ENCODE results near the gene SLITRK3.
A peak's percentile ranks its signal among the peaks of the same experiment; 100 is the strongest.

SLITRK3 gene

DNA sequence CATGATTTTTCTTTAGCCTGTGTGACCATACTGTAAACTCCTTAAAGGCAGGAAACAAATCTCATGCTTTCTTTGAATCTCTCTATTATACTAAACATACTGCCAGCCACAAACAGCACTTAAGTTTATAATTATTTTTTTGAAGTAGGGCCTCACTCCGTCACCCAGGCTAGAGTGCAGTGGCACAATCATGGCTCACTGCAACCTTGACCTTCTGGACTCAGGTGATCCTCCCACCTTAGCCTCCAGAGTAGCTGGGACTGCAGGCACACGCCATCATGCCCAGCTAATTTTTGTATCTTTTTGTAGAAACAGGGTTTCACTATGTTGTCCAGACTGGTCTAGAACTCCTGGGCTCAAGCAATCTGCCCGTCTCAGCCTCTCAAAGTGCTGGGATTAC, 14.5 kb upstream of the SLITRK3 start:
- TF ChIP-seq, protein P1, sequence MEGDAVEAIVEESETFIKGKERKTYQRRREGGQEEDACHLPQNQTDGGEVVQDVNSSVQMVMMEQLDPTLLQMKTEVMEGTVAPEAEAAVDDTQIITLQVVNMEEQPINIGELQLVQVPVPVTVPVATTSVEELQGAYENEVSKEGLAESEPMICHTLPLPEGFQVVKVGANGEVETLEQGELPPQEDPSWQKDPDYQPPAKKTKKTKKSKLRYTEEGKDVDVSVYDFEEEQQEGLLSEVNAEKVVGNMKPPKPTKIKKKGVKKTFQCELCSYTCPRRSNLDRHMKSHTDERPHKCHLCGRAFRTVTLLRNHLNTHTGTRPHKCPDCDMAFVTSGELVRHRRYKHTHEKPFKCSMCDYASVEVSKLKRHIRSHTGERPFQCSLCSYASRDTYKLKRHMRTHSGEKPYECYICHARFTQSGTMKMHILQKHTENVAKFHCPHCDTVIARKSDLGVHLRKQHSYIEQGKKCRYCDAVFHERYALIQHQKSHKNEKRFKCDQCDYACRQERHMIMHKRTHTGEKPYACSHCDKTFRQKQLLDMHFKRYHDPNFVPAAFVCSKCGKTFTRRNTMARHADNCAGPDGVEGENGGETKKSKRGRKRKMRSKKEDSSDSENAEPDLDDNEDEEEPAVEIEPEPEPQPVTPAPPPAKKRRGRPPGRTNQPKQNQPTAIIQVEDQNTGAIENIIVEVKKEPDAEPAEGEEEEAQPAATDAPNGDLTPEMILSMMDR (conservative IDR thresholded peaks at IDR 0.05), result no peak

DNA sequence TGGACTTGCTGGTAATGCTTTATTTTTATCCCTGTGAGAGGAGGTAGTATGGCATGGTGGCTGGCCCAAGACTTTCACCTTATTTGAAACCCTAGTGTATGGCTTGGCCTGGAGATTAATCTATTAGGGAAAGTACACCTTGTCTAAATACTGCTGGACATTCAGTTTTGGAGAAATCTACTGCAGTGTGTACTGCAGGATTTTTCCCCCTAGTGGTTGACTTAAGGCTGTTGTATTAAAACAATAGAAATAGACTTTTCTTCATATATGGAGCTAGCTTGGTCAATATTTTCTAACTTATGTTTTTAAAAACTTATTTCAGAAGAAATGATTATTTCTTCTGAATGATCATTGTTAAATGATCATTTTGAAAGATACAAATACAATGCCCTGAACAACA, 13.9 kb upstream of the SLITRK3 start:
- H3K27ac ChIP-seq, result no peak overlapping the region
- TF ChIP-seq, protein P1 (conservative IDR thresholded peaks at IDR 0.05), result peak; percentile 65

More for the DNA sequence above, 14.5 kb upstream of the SLITRK3 start:
- no peak overlapping the region for H3K27ac ChIP-seq

DNA sequence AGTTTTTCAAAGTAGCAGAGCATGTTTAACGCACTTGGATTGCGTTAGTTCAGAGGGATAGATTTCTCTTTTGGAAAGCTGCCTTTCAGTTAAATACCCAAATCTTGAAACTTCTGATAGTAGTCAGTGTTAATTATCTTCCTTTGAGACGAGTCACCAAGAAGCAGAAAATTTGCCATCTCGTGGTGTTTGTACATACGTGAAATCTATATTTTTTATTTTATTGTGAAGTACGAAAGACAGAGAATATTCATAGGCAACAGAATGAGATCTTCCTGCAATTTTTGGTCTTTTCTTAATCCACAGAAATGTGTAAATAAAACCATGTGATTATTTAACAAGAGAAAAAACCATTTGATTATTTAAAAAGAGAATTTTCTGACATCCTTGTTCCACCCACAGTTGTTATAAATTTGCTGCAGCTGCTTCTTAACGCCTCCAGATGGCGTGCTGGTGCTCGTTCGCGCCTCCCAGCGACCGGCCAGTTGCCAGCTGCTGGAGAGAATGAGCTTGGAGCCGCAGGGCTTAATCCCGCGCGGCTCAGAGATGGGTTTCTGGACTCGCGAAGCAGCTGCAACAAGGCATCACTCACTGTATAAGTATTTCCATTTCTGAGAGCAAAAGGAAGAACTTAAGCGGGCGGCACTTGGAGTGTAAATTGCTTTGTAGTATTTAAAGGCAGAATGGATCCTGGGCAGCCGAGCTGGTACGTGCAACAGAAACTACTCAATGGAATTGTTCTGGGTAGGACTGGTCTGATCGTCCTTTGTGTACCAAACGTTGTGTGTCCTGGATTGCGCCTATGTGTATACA, 10.5 kb upstream of the SLITRK3 start:
- TF ChIP-seq, protein P1 (conservative IDR thresholded peaks at IDR 0.05), result peak; percentile 96

DNA sequence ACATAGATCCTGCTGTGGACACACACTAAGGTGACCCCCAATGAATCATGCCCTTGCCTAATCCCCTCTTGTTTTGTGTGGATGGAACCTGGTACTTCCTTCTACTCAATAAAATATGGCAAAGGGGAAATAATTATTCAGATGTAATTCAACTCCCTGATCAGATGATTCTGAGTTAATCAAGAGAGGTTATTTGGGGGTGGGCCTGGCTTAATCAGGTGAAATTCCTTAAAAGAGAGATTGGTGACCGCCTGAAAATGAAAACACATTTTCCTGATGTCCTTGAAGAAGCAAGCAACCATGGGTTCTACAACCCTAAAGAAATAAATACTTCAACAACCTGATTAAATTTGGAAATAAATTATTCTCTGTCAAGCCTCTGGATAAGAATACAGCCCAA, 8.3 kb upstream of the SLITRK3 start:
- no peak overlapping the region for H3K27ac ChIP-seq
- TF ChIP-seq, protein P1 (conservative IDR thresholded peaks at IDR 0.05), result no peak

More for the DNA sequence above, 10.5 kb upstream of the SLITRK3 start:
- H3K27ac ChIP-seq, result no peak overlapping the region

DNA sequence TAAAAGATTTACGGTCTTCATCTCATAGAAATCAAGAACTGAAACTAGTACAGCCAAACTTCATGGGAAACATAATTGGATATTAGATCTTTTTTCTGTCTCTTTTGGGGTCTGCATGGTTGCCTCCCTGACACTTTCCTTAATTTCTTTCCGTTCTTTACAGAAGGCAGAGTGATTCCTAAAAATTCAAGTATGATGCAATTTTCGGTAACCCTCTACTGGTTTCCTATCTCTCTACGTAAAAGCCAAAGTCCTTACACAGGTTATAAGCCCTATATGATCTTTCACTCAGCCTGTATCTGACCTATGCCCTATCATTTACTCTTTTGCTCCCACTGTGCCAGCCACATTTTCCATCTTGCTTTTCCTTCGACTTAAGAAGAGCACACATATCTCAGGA, 6.8 kb upstream of the SLITRK3 start:
- no peak overlapping the region for H3K27ac ChIP-seq
- TF ChIP-seq, protein P1 (conservative IDR thresholded peaks at IDR 0.05), result no peak

DNA sequence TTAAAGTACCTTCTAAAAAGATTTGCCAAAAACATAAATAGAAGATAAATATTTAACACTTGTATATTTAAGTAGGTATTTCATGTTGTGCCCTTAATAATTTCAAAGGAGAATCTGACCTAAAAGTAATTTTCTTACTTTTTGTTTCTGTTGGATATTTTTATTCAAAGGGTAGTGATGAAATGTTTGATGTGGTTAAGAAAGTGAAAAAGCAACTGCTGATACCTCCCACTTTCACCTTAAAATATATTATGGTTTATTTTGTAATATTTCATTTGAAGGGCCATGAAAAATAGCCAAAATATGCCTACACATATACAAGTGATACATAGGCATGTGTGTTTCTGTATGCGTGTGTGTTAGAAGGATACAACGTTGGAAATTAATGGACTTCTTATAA, 5.8 kb upstream of the SLITRK3 start:
- no peak overlapping the region for H3K27ac ChIP-seq
- TF ChIP-seq, protein P1 (conservative IDR thresholded peaks at IDR 0.05), result no peak

DNA sequence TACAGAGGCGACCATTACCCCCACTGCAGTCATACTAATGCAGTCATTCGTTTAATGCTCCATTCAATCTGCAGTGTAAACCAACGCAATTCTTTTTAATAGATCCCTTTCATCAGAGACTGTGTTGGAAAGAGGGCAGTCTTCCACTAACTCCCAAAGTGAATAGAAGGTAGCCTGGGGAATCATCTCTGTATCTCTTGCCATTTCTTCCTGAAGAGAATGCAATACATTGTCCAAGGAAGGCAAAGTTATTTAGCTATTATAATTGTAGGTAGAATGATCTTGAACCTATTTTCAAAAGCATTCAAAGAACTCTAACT, 1.3 kb upstream of the SLITRK3 start:
- TF ChIP-seq, protein P1 (conservative IDR thresholded peaks at IDR 0.05), result no peak
- no peak overlapping the region for H3K27ac ChIP-seq

Measured in VCaP (cell line).